ENCODE results near the gene RPL13.

Gene RPL13

GRCh38 chr16:89602273-89602951 is 41.9 kb downstream of the RPL13 start:
- Histone ChIP-seq H3K9me3 (ENCODE audit: insufficient read depth, low read length, severe bottlenecking) (no peaks in the 10 kb centered on the region), H3K27ac (ENCODE audit: low read length) (peak overlapping the region; percentile 75), H3K36me3 (ENCODE audit: insufficient read depth, low read length) (no peaks in the 10 kb centered on the region), H3K27me3 (ENCODE audit: insufficient read depth, low read length, poor library complexity) (no peaks in the 10 kb centered on the region), H3K79me2 (ENCODE audit: insufficient read depth, low read length) (no peaks in the 10 kb centered on the region), H4K20me1 (ENCODE audit: insufficient read depth, low read length) (0 out of 2 replicates have a peak, but pooled peaks cover 3% of the 10 kb centered on the region), H3K4me2 (ENCODE audit: insufficient read depth, low read length) (peak overlapping the region; percentile 65), H2AFZ (ENCODE audit: low read depth, low read length) (peak overlapping the region; percentile 30; the same call in 1 of the 2 replicates), H3K4me1 (ENCODE audit: insufficient read depth, low read length) (peaks cover 44% of the 10 kb centered on the region), H3K4me3 (ENCODE audit: low read depth in 1 of 2, low read length in 2 of 2) (peak overlapping the region in 1 of 2 experiments; percentile 40; a peak in 2 of 4 replicates), H3K9ac (ENCODE audit: low read depth, low read length) (peak overlapping the region; percentile 24)
- ATAC-seq (ENCODE audit: insufficient read depth, low read depth), result peak; percentile 77
- TF ChIP-seq EZH2 (IDR thresholded peaks at IDR 0.05; ENCODE audit: borderline replicate concordance, low read depth, low read length, severe bottlenecking) (no peak), CTCF (IDR thresholded peaks at IDR 0.05; ENCODE audit: borderline replicate concordance, extremely low read depth, low read length, poor library complexity, severe bottlenecking) (no peak)
- peak; percentile 67 for DNase-seq

DNA sequence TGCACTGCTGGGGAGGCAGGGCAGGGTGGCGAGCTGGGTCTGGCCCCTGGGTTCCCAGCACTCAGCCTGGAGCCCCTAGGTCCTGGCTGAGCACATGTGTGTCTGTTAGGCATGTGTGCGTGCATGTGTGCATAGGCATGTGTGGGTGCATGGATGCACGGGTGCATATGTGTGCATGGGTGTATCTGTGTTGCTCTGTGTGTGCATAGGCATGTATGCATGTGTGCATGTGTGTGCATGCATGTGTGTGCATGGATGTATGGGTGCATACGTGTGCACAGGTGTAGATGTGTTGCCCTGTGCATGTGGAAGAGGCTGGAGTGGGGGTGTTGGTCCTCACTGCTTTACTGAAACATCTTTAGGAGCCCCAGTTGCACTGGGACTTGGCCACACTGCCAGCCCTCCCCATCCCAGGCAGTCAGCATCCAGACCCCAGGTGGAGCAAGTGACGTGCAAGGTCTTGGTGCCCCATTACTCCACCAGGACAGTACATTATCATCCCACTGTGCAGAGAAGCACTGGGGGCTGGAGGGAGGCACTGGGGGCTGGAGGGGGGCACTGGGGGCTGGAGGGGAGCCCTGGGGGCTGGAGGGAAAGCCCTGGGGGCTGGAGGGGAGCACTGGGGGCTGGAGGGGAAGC is 42.6 kb downstream of the RPL13 start:
- no peaks in the 10 kb centered on the region for H3K79me2 ChIP-seq (ENCODE audit: insufficient read depth, low read length)
- H3K27me3 ChIP-seq (ENCODE audit: insufficient read depth, low read length, poor library complexity), result no peaks in the 10 kb centered on the region
- TF ChIP-seq EZH2 (IDR thresholded peaks at IDR 0.05; ENCODE audit: borderline replicate concordance, low read depth, low read length, severe bottlenecking) (no peak), CTCF (IDR thresholded peaks at IDR 0.05; ENCODE audit: borderline replicate concordance, extremely low read depth, low read length, poor library complexity, severe bottlenecking) (no peak)
- no peaks in the 10 kb centered on the region for H3K9me3 ChIP-seq (ENCODE audit: insufficient read depth, low read length, severe bottlenecking)
- peak overlapping the region; percentile 65 for H3K4me2 ChIP-seq (ENCODE audit: insufficient read depth, low read length)
- peak overlapping the region; percentile 75 for H3K27ac ChIP-seq (ENCODE audit: low read length)
- peak overlapping the region; percentile 30; the same call in 1 of the 2 replicates for H2AFZ ChIP-seq (ENCODE audit: low read depth, low read length)
- H4K20me1 ChIP-seq (ENCODE audit: insufficient read depth, low read length), result 0 out of 2 replicates have a peak, but pooled peaks cover 3% of the 10 kb centered on the region
- H3K36me3 ChIP-seq (ENCODE audit: insufficient read depth, low read length), result no peaks in the 10 kb centered on the region
- no peak; the same call in 2 of the 3 replicates for ATAC-seq (ENCODE audit: insufficient read depth, low read depth)
- peak overlapping the region; percentile 24 for H3K9ac ChIP-seq (ENCODE audit: low read depth, low read length)
- DNase-seq, result no peak
- peaks cover 51% of the 10 kb centered on the region for H3K4me1 ChIP-seq (ENCODE audit: insufficient read depth, low read length)
- H3K4me3 ChIP-seq (ENCODE audit: low read depth in 1 of 2, low read length in 2 of 2), result peak overlapping the region in 1 of 2 experiments; percentile 40; a peak in 2 of 4 replicates

GRCh38 chr16:89604764-89605163 is 44.3 kb downstream of the RPL13 start:
- Histone ChIP-seq H3K9me3 (ENCODE audit: insufficient read depth, low read length, severe bottlenecking) (no peaks in the 10 kb centered on the region), H3K79me2 (ENCODE audit: insufficient read depth, low read length) (no peaks in the 10 kb centered on the region), H3K9ac (ENCODE audit: low read depth, low read length) (no peak overlapping the region), H4K20me1 (ENCODE audit: insufficient read depth, low read length) (0 out of 2 replicates have a peak, but pooled peaks cover 3% of the 10 kb centered on the region), H2AFZ (ENCODE audit: low read depth, low read length) (no peak overlapping the region), H3K27me3 (ENCODE audit: insufficient read depth, low read length, poor library complexity) (no peaks in the 10 kb centered on the region), H3K4me2 (ENCODE audit: insufficient read depth, low read length) (no peak overlapping the region), H3K36me3 (ENCODE audit: insufficient read depth, low read length) (no peaks in the 10 kb centered on the region), H3K4me1 (ENCODE audit: insufficient read depth, low read length) (peaks cover 68% of the 10 kb centered on the region), H3K27ac (ENCODE audit: low read length) (peak overlapping the region; percentile 94), H3K4me3 (ENCODE audit: low read depth in 1 of 2, low read length in 2 of 2) (no peak overlapping the region)
- TF ChIP-seq CTCF (IDR thresholded peaks at IDR 0.05; ENCODE audit: borderline replicate concordance, extremely low read depth, low read length, poor library complexity, severe bottlenecking) (no peak), EZH2 (IDR thresholded peaks at IDR 0.05; ENCODE audit: borderline replicate concordance, low read depth, low read length, severe bottlenecking) (no peak)
- DNase-seq, result no peak
- ATAC-seq (ENCODE audit: insufficient read depth, low read depth), result no peak
